Transverse colon (tissue), 4 donors: ENCODE results near the gene MTHFD2L. TPM values are rescaled to one million over a fixed set of nuclear protein-coding genes. Genes with fewer than 3 reads are reported as not detected.

Experiments
- DNase-seq: peaks from one replicate; pipeline ENCODE4 v3.0.0-alpha.2; 2019
- H3K27ac ChIP-seq, 4 donors: fragments of 200-600 bp; sonication (generic); 2 replicates each; pipeline ENCODE4 v1.5.1; 2016 to 2018; ENCODE audit warnings: inconsistent platforms in 4 of 4
- H3K27me3 ChIP-seq: fragments of 200-600 bp; sonication (generic); 2 replicates; pipeline ENCODE4 v1.5.1; 2017; ENCODE audit warnings: inconsistent platforms
- H3K36me3 ChIP-seq, 4 donors: fragments of 200-600 bp; sonication (generic); 2 replicates each; pipeline ENCODE4 v1.5.1; 2017 to 2019; ENCODE audit warnings: inconsistent platforms in 4 of 4
- H3K4me1 ChIP-seq, 4 donors: fragments of 200-600 bp; sonication (generic); 2 replicates each; pipeline ENCODE4 v1.5.1; 2017 to 2020; ENCODE audit warnings: inconsistent platforms in 4 of 4
- H3K4me3 ChIP-seq, 4 donors: fragments of 200-600 bp; sonication (generic); 1 replicate in 1 of 4; 2 replicates in 3 of 4; pipeline versions ENCODE4 v1.5.1 to v1.6.1; 2017 to 2019; ENCODE audit warnings: inconsistent platforms in 4 of 4
- H3K9me3 ChIP-seq, 2 donors: fragments of 200-600 bp; sonication (generic); 2 replicates each; pipeline ENCODE4 v1.5.1; 2017 to 2019; ENCODE audit warnings: inconsistent platforms in 2 of 2
- EP300 ChIP-seq: sonication (generic); formaldehyde crosslinking; IDR thresholded peaks from one replicate; pipeline ENCODE4 v1.6.1; 2017; ENCODE audit warnings: antibody characterized with exemption, low read depth
- POLR2A ChIP-seq: fragments of 450-650 bp; IDR thresholded peaks from one replicate; pipeline ENCODE4 v1.6.1; 2016; ENCODE audit warnings: antibody characterized with exemption, mild to moderate bottlenecking, moderate library complexity
- POLR2AphosphoS5 ChIP-seq, 3 donors: sonication (generic); formaldehyde crosslinking; IDR thresholded peaks; one replicate each; pipeline ENCODE4 v1.6.1; 2016; ENCODE audit warnings: antibody characterized with exemption in 3 of 3
- WGBS, 2 donors: methylation state at CpG; one replicate each; pipeline ENCODE4 v1.1.5; 2018; ENCODE audit warnings: low coverage in 1 of 2; 5-methylcytosine and 5-hydroxymethylcytosine counted together
- in situ Hi-C, 4 donors: fragments of 200-750 bp; cut with MboI; loops; one replicate each; pipeline versions ENCODE4 v1.15.0 to v1.15.1; 2017; ENCODE audit warnings: low sequenced_read_pairs in 3 of 4, low pct_ligation_motif_present in 1 of 4, low pct_unique_long_range_greater_than_20kb in 1 of 4
- intact Hi-C: fragments of 100-400 bp; cut with DNase I; formaldehyde crosslinking; loops from one replicate; pipeline ENCODE4 v1.15.1; 2023; ENCODE audit warnings: low total_unique reads
- total RNA-seq, 4 donors: library from RNA; depleted of rRNA; stranded (reverse); fragments of >200 nt; gene quantifications; one replicate each; pipeline ENCODE4 v1.1.0, GENCODE V29; 2016
- TF ChIP-seq, protein P1 (sequence below), 5 experiments: fragments of 200-600 bp in 3 of 5; fragments of 450-650 bp in 2 of 5; sonication (generic) in 3 of 5; IDR thresholded peaks; 1 replicate in 2 of 5; 2 replicates in 3 of 5; pipeline ENCODE4 v1.5.1; 2016 to 2017; ENCODE audit warnings: antibody characterized with exemption in 5 of 5, inconsistent platforms in 3 of 5, mild to moderate bottlenecking in 2 of 5, moderate library complexity in 1 of 5

MTHFD2L gene
- 10 to 100 TPM in 3 of 4 donors, 1 to 10 TPM in 1; 7.6 to 18.1 (median 12.7) TPM for total RNA-seq

DNA sequence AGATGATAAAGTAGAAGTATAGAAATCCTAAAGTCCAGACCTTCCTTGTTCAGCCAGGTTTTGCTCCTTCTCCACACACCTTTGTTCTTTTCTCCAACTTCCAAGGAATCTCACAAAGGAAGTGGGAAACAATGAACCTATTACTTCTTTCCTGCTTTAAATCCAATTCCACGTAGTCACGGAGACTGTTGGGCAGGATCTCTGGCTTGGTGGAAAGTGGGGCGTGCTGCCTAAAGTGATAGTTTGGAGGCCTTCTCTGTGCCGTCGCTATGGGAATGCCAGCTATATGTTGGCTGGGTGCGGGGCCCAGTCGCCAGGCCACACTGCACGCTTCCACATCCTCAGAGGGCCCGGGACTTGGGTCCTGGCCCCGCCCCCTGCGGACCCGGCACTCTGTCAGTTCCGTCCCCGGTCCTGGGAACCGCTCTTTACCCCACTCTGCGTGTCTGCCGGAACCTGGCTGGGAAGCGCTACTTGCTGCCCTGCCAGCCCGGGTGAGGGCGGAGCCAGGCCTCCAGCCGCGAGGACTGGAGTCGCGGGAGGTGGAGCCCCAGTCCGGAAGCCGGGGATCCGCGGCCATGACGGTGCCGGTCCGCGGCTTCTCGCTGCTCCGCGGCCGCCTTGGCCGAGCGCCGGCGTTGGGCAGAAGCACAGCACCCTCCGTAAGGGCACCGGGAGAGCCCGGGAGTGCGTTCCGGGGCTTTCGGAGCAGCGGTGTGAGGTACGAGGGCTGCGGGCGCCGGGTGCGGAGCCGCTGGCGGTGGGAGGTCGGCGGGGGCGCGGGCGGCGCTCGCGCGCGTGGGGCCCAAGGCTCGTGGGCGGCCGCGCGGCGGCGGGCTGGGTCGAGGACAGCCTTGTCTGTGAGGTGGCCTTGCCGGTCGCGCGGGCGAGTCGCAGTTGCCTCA is at the start of gene MTHFD2L:
MTHFD2L (plus strand) TSS at position 558 of the 905 bp plus-strand sequence; CDS start at position 579, 21 bp downstream.
- 0% methylated on average over 9 to 67 of the region's 78 CpGs for WGBS, 2 donors
- in situ Hi-C loops (no loop called here), intact Hi-C loops (no loop called here)
- DNase-seq, result peak; percentile 94
- H3K27ac ChIP-seq, result peak within 1 kb of the TSS; percentile 91 to 94 (median 92)
- peaks cover 0 to 14% (median 1%) of the 10 kb centered on the region in 4 donors for H3K36me3 ChIP-seq
- peak within 1 kb of the TSS; percentile 39 to 72 (median 71) for H3K4me3 ChIP-seq
- no peaks in the 10 kb centered on the region for H3K9me3 ChIP-seq
- TF ChIP-seq POLR2AphosphoS5 (IDR thresholded peaks at IDR 0.05) (peak; percentile 67 to 87 (median 85)), EP300 (no peak), POLR2A (peak; percentile 85)
- no peaks in the 10 kb centered on the region for H3K27me3 ChIP-seq
- H3K4me1 ChIP-seq, result peaks cover 11 to 23% (median 16%) of the 10 kb centered on the region in 4 donors

DNA sequence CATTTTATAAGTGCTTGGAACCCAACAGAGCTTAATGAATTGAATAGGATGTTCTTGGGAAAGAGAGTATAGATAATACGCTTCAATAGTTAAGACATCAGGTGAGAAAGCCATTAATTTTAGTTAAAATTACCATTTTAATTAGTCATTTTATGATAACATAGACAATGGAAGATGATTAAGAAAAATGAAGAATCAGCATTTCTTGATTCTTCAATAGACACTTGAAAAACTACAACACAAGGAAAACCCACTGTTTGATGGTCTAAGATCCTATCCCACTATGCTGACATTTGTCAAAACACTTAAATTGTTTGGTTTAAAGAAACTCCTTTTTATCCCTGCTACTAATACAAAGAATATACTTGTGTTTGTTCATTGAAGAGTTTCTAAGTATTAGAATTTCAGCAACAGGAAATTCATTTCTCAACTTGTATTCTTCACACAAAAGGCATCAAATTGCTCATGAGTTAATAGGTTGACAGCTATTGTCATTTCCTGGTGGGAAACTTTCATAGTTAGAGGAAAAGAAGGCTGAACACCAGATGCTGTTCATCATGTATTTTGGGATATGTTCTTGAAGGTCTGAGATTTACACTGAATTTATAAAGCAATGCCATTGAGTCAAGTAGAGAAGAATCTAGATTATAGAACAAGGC is 49.3 kb upstream of the MTHFD2L start:
- 88 to 100% methylated on average over 1 of the region's 1 CpG for WGBS, 2 donors
- no peaks in the 10 kb centered on the region for H3K9me3 ChIP-seq
- in situ Hi-C loops (no loop called here), intact Hi-C loops (no loop called here)
- peaks cover 0 to 45% (median 14%) of the 10 kb centered on the region in 4 donors for H3K4me1 ChIP-seq
- peak overlapping the region in 2 of 4 donors; percentile 33 to 55 for H3K27ac ChIP-seq
- H3K4me3 ChIP-seq, result no peak overlapping the region
- DNase-seq, result no peak
- no peaks in the 10 kb centered on the region for H3K36me3 ChIP-seq
- no peaks in the 10 kb centered on the region for H3K27me3 ChIP-seq
- TF ChIP-seq EP300, result no peak
- TF ChIP-seq, protein P1, sequence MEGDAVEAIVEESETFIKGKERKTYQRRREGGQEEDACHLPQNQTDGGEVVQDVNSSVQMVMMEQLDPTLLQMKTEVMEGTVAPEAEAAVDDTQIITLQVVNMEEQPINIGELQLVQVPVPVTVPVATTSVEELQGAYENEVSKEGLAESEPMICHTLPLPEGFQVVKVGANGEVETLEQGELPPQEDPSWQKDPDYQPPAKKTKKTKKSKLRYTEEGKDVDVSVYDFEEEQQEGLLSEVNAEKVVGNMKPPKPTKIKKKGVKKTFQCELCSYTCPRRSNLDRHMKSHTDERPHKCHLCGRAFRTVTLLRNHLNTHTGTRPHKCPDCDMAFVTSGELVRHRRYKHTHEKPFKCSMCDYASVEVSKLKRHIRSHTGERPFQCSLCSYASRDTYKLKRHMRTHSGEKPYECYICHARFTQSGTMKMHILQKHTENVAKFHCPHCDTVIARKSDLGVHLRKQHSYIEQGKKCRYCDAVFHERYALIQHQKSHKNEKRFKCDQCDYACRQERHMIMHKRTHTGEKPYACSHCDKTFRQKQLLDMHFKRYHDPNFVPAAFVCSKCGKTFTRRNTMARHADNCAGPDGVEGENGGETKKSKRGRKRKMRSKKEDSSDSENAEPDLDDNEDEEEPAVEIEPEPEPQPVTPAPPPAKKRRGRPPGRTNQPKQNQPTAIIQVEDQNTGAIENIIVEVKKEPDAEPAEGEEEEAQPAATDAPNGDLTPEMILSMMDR (IDR thresholded peaks at IDR 0.05), result no peak
- no peak for TF ChIP-seq POLR2A
- TF ChIP-seq POLR2AphosphoS5 (IDR thresholded peaks at IDR 0.05), result no peak

DNA sequence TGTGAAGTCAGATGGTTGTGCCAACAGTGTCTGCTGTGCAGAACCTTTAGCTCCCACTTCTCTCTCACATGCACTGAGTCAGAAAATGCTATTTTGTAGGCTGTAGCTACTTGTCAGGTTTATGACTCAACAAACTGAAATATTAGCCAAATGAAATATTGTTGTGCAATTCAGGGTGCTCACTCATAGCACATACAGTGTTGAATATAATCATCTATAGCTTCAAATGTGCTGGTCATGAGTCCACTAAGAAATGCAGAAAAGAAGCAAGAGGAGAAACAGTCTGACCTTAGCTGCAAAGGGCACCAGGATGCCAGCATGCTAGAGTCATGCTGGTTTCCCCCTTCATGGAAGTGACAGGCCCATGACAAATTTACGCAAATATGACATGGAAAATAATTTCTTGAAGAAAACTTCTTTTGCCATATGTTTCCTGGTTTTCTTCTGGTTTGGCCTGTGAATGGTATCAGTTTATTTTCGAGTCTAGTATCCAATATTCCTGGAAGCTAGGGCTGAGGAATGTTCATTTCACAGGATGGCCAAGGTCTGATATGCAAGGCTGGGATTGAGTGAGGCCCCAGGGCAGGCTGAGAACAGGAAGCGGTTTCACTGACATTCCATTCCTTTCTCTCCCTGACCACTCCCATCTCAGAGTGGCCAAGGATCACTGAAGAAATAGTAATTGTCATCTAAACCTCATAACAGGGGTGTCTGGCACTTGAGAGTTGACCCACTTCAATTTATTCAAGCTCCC is 48.6 kb upstream of the MTHFD2L start:
- in situ Hi-C loops (no loop called here), intact Hi-C loops (no loop called here)
- TF ChIP-seq POLR2A, result no peak
- TF ChIP-seq, protein P1 (IDR thresholded peaks at IDR 0.05), result no peak
- TF ChIP-seq POLR2AphosphoS5 (IDR thresholded peaks at IDR 0.05), result no peak
- TF ChIP-seq EP300, result no peak
- 55 to 75% methylated on average over 1 to 3 of the region's 3 CpGs for WGBS, 2 donors
- Histone ChIP-seq H3K27me3 (no peaks in the 10 kb centered on the region), H3K36me3 (no peaks in the 10 kb centered on the region), H3K4me1 (peaks cover 0 to 38% (median 14%) of the 10 kb centered on the region in 4 donors), H3K4me3 (no peak overlapping the region), H3K9me3 (no peaks in the 10 kb centered on the region), H3K27ac (peak overlapping the region in 3 of 4 donors; percentile 33 to 55 (median 35))
- DNase-seq, result peak; percentile 27

DNA sequence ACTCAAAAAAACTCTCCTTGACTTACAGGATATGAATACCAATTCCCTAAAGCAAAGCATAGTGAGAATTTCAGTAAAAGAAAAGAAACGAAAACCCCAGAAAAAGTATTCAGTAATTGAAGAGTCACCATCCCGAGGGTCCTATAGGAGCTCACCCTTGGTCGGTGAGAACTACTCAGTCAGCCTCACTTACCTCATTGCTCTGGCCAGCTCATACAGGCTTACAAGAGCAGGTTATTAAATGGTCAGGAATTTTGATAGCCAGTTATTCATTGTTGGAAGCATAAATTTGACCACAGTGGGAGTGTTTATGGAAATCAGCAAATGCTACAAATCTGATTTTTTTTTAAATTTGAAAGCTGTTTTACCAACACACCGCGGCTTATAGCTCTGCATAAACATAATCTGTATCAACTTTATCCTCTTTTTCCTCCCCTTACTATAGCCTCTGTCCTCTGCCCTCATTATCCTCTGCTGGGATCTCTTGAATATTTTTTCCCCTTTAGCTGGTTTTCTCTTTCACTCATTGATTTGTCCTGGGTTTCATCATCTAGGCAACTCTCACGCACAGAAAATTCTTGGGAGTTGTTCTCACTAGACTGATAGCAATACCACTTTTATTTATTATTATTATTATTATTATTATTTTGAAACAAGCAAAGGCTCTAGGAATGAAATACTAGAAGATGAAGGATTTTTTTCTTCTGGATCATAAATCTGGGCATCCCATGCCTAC is 47.9 kb upstream of the MTHFD2L start:
- intact Hi-C loops, result loop anchor here (10.0 kb wide), 1 partner anchor 375 kb away; no protein-coding TSS in a partner anchor
- Histone ChIP-seq H3K4me3 (no peak overlapping the region), H3K4me1 (peaks cover 0 to 32% (median 14%) of the 10 kb centered on the region in 4 donors), H3K36me3 (no peaks in the 10 kb centered on the region), H3K9me3 (no peaks in the 10 kb centered on the region), H3K27ac (peak overlapping the region in 2 of 4 donors; percentile 35 to 55), H3K27me3 (no peaks in the 10 kb centered on the region)
- WGBS, 2 donors, result 81 to 82% methylated on average over 6 of the region's 6 CpGs
- TF ChIP-seq, protein P1 (IDR thresholded peaks at IDR 0.05), result no peak
- no peak for TF ChIP-seq EP300
- no peak for TF ChIP-seq POLR2AphosphoS5 (IDR thresholded peaks at IDR 0.05)
- no peak for TF ChIP-seq POLR2A
- no peak for DNase-seq
- in situ Hi-C loops, result no loop called here
